HepG2 (cell line): ENCODE data around the gene ARPC1A. TPM values are rescaled to one million over a fixed set of nuclear protein-coding genes. Genes with fewer than 3 reads are reported as not detected.

Source experiments
- ARID5B ChIP-seq: IDR thresholded peaks from 2 replicates; pipeline ENCODE4 v1.4.0; 2020; ENCODE audit warnings: mild to moderate bottlenecking, missing genetic modification reagents
- NR2C2 ChIP-seq: sonication (generic); formaldehyde crosslinking; IDR thresholded peaks from 2 replicates; pipeline ENCODE4 v1.4.0; 2020; ENCODE audit warnings: missing genetic modification reagents, mild to moderate bottlenecking, moderate library complexity, borderline replicate concordance
- SP5 ChIP-seq: IDR thresholded peaks from 2 replicates; pipeline ENCODE4 v1.6.1; 2016; ENCODE audit warnings: low read depth, borderline replicate concordance
- ZBTB34 ChIP-seq: sonication (generic); formaldehyde crosslinking; IDR thresholded peaks from 2 replicates; pipeline ENCODE4 v1.8.0; 2022; ENCODE audit warnings: mild to moderate bottlenecking, missing genetic modification reagents
- ZBTB40 ChIP-seq, 2 experiments: fragments of 450-650 bp in 1 of 2; sonication (generic) in 1 of 2; formaldehyde crosslinking in 1 of 2; IDR thresholded peaks; 2 replicates each; pipeline versions ENCODE4 v1.6.1 to v1.8.0; 2016 to 2022; ENCODE audit warnings: antibody characterized with exemption in 1 of 2, mild to moderate bottlenecking in 1 of 2, missing genetic modification reagents in 1 of 2
- ZBTB42 ChIP-seq: sonication (generic); formaldehyde crosslinking; IDR thresholded peaks from 2 replicates; pipeline ENCODE4 v1.5.0; 2020; ENCODE audit warnings: mild to moderate bottlenecking, missing genetic modification reagents
- ZFAT ChIP-seq: sonication (generic); formaldehyde crosslinking; conservative IDR thresholded peaks from 2 replicates; pipeline ENCODE4 v1.8.1; 2023; ENCODE audit warnings: missing genetic modification reagents, inconsistent platforms
- ZNF263 ChIP-seq: sonication (generic); formaldehyde crosslinking; IDR thresholded peaks from 2 replicates; pipeline ENCODE4 v1.4.0; 2020; ENCODE audit warnings: missing genetic modification reagents
- ZNF431 ChIP-seq: sonication (generic); formaldehyde crosslinking; IDR thresholded peaks from 2 replicates; pipeline ENCODE4 v1.9.0; 2022; ENCODE audit warnings: missing genetic modification reagents, low read depth, mild to moderate bottlenecking, borderline replicate concordance
- ZNF598 ChIP-seq: sonication (generic); formaldehyde crosslinking; IDR thresholded peaks from 2 replicates; pipeline ENCODE4 v1.5.1; 2020; ENCODE audit warnings: mild to moderate bottlenecking, missing genetic modification reagents, borderline replicate concordance
- ZNF691 ChIP-seq: sonication (generic); formaldehyde crosslinking; IDR thresholded peaks from 2 replicates; pipeline ENCODE4 v1.4.0; 2020; ENCODE audit warnings: missing genetic modification reagents, low read depth, mild to moderate bottlenecking, borderline replicate concordance
- polyA plus RNA-seq, 8 experiments: library from polyadenylated mRNA; depleted of rRNA in 3 of 8; stranded (reverse) in 7 of 8; unstranded in 1 of 8; fragments of >200 nt; fragmentation: Illumina TruSeq in 4 of 8; extraction: Trizol in 4 of 8; gene quantifications; 2 replicates each; pipeline versions ENCODE4 v1.2.1 to v1.2.3, GENCODE V29; 2011 to 2016; ENCODE audit warnings: low read depth in 4 of 8, missing spikeins in 1 of 8, mixed read lengths in 1 of 8; ENCODE audit not compliant: insufficient read depth in 1 of 8
- total RNA-seq, 5 experiments: library from RNA; depleted of rRNA; stranded (reverse); fragments of >200 nt; fragmentation: Illumina TruSeq; extraction: Trizol; gene quantifications; 2 replicates each; pipeline ENCODE4 v1.2.3, GENCODE V29; 2016; ENCODE audit warnings: low read depth in 1 of 5

Gene ARPC1A
- total and polyA plus RNA-seq, 2 of the 13 experiments (the other 11 are each of a cell fraction or from before 2014, with no cell fraction given) = 44.3 to 88.5 TPM

- TF ChIP-seq ZBTB40 (IDR thresholded peaks at IDR 0.05) (no peak), ZBTB40 (CRISPR knock-in tag; IDR thresholded peaks at IDR 0.05) (peak; percentile 43; the same call in 1 of the 2 replicates), ZBTB34 (CRISPR knock-in tag) (no peak), ARID5B (CRISPR knock-in tag) (peak; percentile 79), NR2C2 (peak; percentile 71), ZFAT (no peak), ZNF431 (CRISPR knock-in tag) (no peak), SP5 (CRISPR knock-in tag) (peak; percentile 26; the same call in 1 of the 2 replicates), ZBTB42 (CRISPR knock-in tag) (no peak), ZNF691 (CRISPR knock-in tag) (no peak), ZNF263 (CRISPR knock-in tag) (0 out of 2 replicates have a peak, but pooled peaks have one; percentile 25), ZNF598 (CRISPR knock-in tag) (peak; percentile 59; the same call in 1 of the 2 replicates)
Measured at GRCh38 chr7:99372275-99373090, 46.8 kb downstream of the ARPC1A start (continued).
